ENCODE data around the gene RIF1. TPM values are rescaled to one million over a fixed set of nuclear protein-coding genes. Genes with fewer than 3 reads are reported as not detected.

RIF1 gene
- total RNA-seq, 1 donor from 2014 or later, result 40.7 TPM

DNA sequence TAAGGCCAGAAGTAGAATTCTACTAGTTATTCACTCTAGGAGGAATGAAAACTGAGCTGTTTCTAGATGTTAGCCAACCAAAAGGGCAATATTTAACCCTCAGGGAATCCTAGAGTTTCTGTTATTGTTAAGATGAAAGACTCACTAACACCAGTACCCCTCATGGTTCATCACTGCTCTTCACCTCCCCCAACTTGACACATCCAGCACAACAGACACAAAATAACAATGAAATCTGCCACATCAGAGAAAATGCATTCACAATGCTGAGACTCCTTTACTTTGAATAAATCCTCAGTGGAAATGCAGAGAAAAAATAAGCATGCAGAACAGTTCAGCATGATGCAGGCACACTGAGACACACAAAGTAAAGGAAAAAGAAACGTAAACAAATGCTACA, 111.3 kb downstream of the RIF1 start:
- no peak for DNase-seq (ENCODE audit: low spot score)
- Mint-ChIP-seq H3K27me3 (ENCODE audit: unreplicated experiment) (no peaks in the 10 kb centered on the region), H3K4me1 (ENCODE audit: unreplicated experiment) (no peaks in the 10 kb centered on the region), H3K4me3 (ENCODE audit: unreplicated experiment) (no peak overlapping the region), H3K36me3 (ENCODE audit: low read depth, unreplicated experiment) (no peaks in the 10 kb centered on the region), H3K9me3 (ENCODE audit: unreplicated experiment) (no peaks in the 10 kb centered on the region), H3K27ac (ENCODE audit: unreplicated experiment) (no peak overlapping the region)
- TF ChIP-seq, protein P1, sequence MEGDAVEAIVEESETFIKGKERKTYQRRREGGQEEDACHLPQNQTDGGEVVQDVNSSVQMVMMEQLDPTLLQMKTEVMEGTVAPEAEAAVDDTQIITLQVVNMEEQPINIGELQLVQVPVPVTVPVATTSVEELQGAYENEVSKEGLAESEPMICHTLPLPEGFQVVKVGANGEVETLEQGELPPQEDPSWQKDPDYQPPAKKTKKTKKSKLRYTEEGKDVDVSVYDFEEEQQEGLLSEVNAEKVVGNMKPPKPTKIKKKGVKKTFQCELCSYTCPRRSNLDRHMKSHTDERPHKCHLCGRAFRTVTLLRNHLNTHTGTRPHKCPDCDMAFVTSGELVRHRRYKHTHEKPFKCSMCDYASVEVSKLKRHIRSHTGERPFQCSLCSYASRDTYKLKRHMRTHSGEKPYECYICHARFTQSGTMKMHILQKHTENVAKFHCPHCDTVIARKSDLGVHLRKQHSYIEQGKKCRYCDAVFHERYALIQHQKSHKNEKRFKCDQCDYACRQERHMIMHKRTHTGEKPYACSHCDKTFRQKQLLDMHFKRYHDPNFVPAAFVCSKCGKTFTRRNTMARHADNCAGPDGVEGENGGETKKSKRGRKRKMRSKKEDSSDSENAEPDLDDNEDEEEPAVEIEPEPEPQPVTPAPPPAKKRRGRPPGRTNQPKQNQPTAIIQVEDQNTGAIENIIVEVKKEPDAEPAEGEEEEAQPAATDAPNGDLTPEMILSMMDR (IDR thresholded peaks at IDR 0.05; ENCODE audit: unreplicated experiment), result no peak

DNA sequence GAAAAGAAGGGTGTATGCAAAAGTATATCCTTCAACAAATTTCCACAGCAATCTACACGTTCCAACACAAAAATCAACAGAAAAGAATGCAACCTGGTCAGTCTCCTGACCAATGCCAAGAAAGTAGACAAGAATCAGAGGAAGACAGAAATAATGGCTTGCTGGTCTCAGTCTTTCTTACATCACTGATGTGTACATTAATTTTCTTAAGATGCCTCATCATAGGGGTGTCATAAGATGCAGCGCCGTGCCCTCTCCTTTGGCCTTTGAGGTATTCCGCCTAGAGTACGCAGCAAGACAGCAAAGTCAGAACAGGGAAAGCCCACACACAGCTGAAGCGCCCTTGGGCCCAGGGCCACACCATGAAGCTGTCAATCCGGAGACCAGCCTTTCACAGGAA, 112.9 kb downstream of the RIF1 start:
- Mint-ChIP-seq H3K4me3 (ENCODE audit: unreplicated experiment) (no peak overlapping the region), H3K9me3 (ENCODE audit: unreplicated experiment) (no peaks in the 10 kb centered on the region), H3K4me1 (ENCODE audit: unreplicated experiment) (no peaks in the 10 kb centered on the region), H3K27me3 (ENCODE audit: unreplicated experiment) (no peaks in the 10 kb centered on the region), H3K27ac (ENCODE audit: unreplicated experiment) (no peak overlapping the region), H3K36me3 (ENCODE audit: low read depth, unreplicated experiment) (no peaks in the 10 kb centered on the region)
- TF ChIP-seq, protein P1 (IDR thresholded peaks at IDR 0.05; ENCODE audit: unreplicated experiment), result no peak
- no peak for DNase-seq (ENCODE audit: low spot score)

DNA sequence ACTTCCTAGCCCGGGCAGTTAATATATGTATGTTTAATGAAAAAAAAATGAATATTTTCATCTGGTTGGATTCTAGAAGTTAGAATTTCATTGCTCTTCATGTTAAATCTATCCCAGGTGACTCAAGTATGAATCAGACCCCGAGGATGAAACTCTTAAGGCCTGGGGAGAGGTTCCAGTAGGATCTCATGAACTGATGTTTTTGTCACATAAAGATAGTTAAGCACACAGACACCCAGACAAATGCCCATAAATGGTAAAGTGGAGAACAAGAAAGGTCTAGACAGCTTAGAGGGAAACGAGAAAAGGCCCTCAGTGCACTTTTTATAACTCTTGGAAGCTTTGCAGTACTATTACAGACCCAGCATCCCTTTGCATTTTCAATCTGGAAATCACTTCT, 114.1 kb downstream of the RIF1 start:
- TF ChIP-seq, protein P1 (IDR thresholded peaks at IDR 0.05; ENCODE audit: unreplicated experiment), result no peak
- Mint-ChIP-seq H3K27me3 (ENCODE audit: unreplicated experiment) (no peaks in the 10 kb centered on the region), H3K27ac (ENCODE audit: unreplicated experiment) (no peak overlapping the region), H3K4me3 (ENCODE audit: unreplicated experiment) (no peak overlapping the region), H3K9me3 (ENCODE audit: unreplicated experiment) (no peaks in the 10 kb centered on the region), H3K36me3 (ENCODE audit: low read depth, unreplicated experiment) (no peaks in the 10 kb centered on the region), H3K4me1 (ENCODE audit: unreplicated experiment) (no peaks in the 10 kb centered on the region)
- no peak for DNase-seq (ENCODE audit: low spot score)

DNA sequence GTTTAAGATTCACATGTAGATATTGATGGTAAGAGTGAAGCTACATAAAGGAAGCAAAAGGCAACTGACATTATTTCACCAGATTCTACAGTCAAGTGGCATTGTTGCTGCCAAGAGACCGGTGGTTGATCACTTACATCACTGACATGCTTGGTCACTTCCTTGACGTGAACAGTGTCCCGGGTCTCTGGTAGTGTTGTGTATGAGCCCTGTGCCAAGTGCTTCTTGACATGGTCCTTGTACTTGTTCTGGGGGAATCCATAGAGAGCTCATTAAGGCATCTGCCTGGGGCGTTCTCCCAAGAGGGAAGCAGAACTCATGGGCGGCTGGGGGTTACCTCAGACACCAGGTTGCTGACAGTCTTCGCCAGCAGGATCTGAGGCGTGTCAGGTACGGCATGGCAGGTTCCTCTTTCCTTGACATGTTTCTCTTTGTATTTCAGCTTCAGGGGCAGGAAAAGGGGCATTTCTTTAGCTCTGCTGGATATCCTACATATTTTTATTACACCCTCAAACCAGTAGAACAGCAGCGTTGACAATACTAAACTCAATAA, 116.2 kb downstream of the RIF1 start:
- no peak overlapping the region for H3K27ac Mint-ChIP-seq (ENCODE audit: unreplicated experiment)
- DNase-seq (ENCODE audit: low spot score), result no peak
- H3K9me3 Mint-ChIP-seq (ENCODE audit: unreplicated experiment), result no peaks in the 10 kb centered on the region
- H3K27me3 Mint-ChIP-seq (ENCODE audit: unreplicated experiment), result no peaks in the 10 kb centered on the region
- H3K4me1 Mint-ChIP-seq (ENCODE audit: unreplicated experiment), result no peaks in the 10 kb centered on the region
- TF ChIP-seq, protein P1 (IDR thresholded peaks at IDR 0.05; ENCODE audit: unreplicated experiment), result no peak
- H3K36me3 Mint-ChIP-seq (ENCODE audit: low read depth, unreplicated experiment), result no peaks in the 10 kb centered on the region
- no peak overlapping the region for H3K4me3 Mint-ChIP-seq (ENCODE audit: unreplicated experiment)

DNA sequence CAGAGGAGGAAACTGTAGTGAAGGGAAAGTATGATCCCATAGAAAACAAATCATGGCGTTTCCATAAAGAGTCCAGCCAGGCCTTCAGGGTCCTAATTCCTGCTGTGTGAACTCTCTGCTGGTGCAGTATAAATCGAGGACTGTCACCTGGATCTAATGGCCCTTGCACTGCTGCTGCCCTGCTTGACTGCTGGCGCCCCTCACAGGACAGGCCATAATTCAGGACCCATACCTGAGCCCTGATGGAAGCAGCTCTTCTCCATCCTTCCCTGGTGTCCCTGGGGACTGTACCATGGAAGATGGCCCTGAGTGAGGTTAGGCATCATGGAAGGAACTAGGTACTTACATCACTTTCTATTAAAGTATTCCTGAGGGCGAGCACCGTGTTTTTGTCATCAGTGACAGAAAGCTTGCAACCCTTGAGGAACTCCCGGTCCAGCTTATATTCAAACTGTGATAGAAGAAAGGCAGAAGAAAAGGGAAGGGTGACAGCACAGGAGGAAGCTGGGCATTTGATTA, 116.9 kb downstream of the RIF1 start:
- no peak for DNase-seq (ENCODE audit: low spot score)
- Mint-ChIP-seq H3K27ac (ENCODE audit: unreplicated experiment) (no peak overlapping the region), H3K4me3 (ENCODE audit: unreplicated experiment) (no peak overlapping the region), H3K36me3 (ENCODE audit: low read depth, unreplicated experiment) (no peaks in the 10 kb centered on the region), H3K4me1 (ENCODE audit: unreplicated experiment) (no peaks in the 10 kb centered on the region), H3K9me3 (ENCODE audit: unreplicated experiment) (no peaks in the 10 kb centered on the region), H3K27me3 (ENCODE audit: unreplicated experiment) (no peaks in the 10 kb centered on the region)
- TF ChIP-seq, protein P1 (IDR thresholded peaks at IDR 0.05; ENCODE audit: unreplicated experiment), result no peak

Small RNA genes within 50 kb of the gene (microRNA-seq; reads per million reads assigned to microRNA genes)
- gene MIR4773-1 (ENCODE audit: unreplicated experiment) (not detected), gene MIR4773-2 (ENCODE audit: unreplicated experiment) (not detected)

Other genes with a start within 250 kb of the RIF1 start
- gene RBM43, start 148.0 kb upstream of the RIF1 start, total RNA-seq (ENCODE audit: unreplicated experiment), result 5.7 TPM
- 10.0 TPM for gene NMI, start 120.2 kb upstream of the RIF1 start, total RNA-seq (ENCODE audit: unreplicated experiment)
- gene TNFAIP6, start 52.3 kb upstream of the RIF1 start, total RNA-seq (ENCODE audit: unreplicated experiment), result not detected